Lower lobe of right lung (tissue), 2 donors: ENCODE results near the gene ALDH3B1. TPM values are rescaled to one million over a fixed set of nuclear protein-coding genes. Genes with fewer than 3 reads are reported as not detected.

ENCODE experiments used
- ATAC-seq, 2 donors: fragments of 200-7000 bp; cut with Tn5 transposase; one replicate each; pipeline ENCODE4 v1.9.1; 2020 to 2022; ENCODE audit warnings: mild to moderate bottlenecking in 2 of 2, moderate library complexity in 2 of 2
- DNase-seq: peaks from one replicate; pipeline ENCODE4 v3.0.0-alpha.2; 2020
- H3K27ac ChIP-seq: fragments of 200-600 bp; one replicate; pipeline ENCODE4 v1.8.0; 2022
- H3K27me3 ChIP-seq: fragments of 200-600 bp; one replicate; pipeline ENCODE4 v1.8.0; 2022; ENCODE audit warnings: low read depth
- H3K36me3 ChIP-seq: fragments of 200-600 bp; one replicate; pipeline ENCODE4 v1.8.0; 2022; ENCODE audit warnings: mild to moderate bottlenecking
- H3K4me1 ChIP-seq: fragments of 200-600 bp; one replicate; pipeline ENCODE4 v1.8.0; 2022
- H3K4me3 ChIP-seq: fragments of 200-600 bp; one replicate; pipeline ENCODE4 v1.8.0; 2022; ENCODE audit warnings: mild to moderate bottlenecking
- H3K9me3 ChIP-seq: fragments of 200-600 bp; one replicate; pipeline ENCODE4 v1.8.0; 2022
- intact Hi-C: fragments of 100-400 bp; cut with DNase I; formaldehyde crosslinking; loops from one replicate; pipeline ENCODE4 v1.11.0; 2022
- total RNA-seq: library from RNA; stranded (reverse); fragmentation: NEBNext Ultra II Directional; extraction: Animal tissue kit (Norgen Biotek cat#: 25700); gene quantifications from one replicate; pipeline ENCODE4 v1.2.1, GENCODE V29; 2021
- TF ChIP-seq, protein P1 (sequence below): fragments of 200-600 bp; IDR thresholded peaks from one replicate; pipeline ENCODE4 v1.8.0; 2022; ENCODE audit warnings: antibody characterized with exemption, mild to moderate bottlenecking
- donor health status: DM: no; HTN: yes; CAD: no; lungs with severe emphysema.

Gene ALDH3B1
- total RNA-seq, 1 donor from 2014 or later: 104 TPM

DNA sequence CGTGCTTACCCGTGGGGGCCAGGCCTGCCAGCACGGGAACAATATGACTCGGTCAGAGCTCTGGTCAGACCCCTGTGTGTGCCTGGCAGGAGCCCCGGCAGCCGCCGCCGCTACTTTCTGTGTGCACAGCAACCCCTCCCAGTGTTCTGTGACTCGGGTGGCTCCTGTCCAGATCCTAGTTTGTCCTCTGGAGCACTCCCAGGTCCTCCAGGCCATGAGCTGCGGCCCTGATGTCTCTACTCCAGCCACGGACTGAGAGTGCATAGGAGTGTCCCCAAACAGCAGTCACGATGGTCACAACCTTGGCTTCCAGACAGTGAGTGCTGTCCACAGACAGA is 23.6 kb downstream of the ALDH3B1 start:
- no peak for ATAC-seq

DNA sequence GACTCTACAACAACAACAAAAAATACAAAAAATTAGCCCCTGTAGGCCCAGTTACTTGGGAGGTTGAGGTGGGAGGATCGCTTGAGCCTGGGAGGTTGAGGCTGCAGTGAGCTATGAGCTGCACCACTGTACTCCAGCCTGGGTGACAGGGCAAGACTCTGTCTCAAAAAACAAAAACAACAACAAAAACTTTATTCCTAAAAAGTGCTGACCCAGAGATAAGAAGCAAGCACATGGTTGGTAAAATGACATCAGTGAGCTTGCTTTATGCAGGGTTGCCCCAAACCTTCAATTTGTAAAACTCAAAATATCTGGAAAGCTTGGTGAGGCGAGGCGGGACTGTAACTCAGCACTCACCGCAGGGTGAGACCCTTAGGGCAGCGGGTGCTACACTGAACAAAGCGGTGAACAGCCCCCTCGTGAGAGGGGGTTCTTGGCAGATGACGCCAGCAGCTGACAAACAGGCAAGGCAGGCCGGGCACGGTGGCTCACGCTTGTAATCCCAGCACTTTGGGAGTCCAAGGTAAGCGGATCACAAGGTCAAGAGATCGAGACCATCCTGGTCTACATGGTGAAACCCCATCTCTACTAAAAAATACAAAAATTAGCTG is 25.2 kb downstream of the ALDH3B1 start:
- Histone ChIP-seq H3K36me3 (peaks cover 27% of the 10 kb centered on the region), H3K27ac (peak overlapping the region; percentile 93), H3K9me3 (no peaks in the 10 kb centered on the region), H3K4me3 (no peak overlapping the region), H3K4me1 (peaks cover 74% of the 10 kb centered on the region), H3K27me3 (no peaks in the 10 kb centered on the region)
- DNase-seq (no peak), ATAC-seq (no peak)
- TF ChIP-seq, protein P1, sequence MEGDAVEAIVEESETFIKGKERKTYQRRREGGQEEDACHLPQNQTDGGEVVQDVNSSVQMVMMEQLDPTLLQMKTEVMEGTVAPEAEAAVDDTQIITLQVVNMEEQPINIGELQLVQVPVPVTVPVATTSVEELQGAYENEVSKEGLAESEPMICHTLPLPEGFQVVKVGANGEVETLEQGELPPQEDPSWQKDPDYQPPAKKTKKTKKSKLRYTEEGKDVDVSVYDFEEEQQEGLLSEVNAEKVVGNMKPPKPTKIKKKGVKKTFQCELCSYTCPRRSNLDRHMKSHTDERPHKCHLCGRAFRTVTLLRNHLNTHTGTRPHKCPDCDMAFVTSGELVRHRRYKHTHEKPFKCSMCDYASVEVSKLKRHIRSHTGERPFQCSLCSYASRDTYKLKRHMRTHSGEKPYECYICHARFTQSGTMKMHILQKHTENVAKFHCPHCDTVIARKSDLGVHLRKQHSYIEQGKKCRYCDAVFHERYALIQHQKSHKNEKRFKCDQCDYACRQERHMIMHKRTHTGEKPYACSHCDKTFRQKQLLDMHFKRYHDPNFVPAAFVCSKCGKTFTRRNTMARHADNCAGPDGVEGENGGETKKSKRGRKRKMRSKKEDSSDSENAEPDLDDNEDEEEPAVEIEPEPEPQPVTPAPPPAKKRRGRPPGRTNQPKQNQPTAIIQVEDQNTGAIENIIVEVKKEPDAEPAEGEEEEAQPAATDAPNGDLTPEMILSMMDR: no peak
- intact Hi-C loops: no loop called here

More for the DNA sequence above, 23.6 kb downstream of the ALDH3B1 start:
- H3K27me3 ChIP-seq: no peaks in the 10 kb centered on the region
- intact Hi-C loops: no loop called here
- TF ChIP-seq, protein P1: no peak
- no peak for DNase-seq
- H3K4me3 ChIP-seq: no peak overlapping the region
- peaks cover 27% of the 10 kb centered on the region for H3K36me3 ChIP-seq
- H3K4me1 ChIP-seq: peaks cover 67% of the 10 kb centered on the region
- no peak overlapping the region for H3K27ac ChIP-seq
- no peaks in the 10 kb centered on the region for H3K9me3 ChIP-seq

DNA sequence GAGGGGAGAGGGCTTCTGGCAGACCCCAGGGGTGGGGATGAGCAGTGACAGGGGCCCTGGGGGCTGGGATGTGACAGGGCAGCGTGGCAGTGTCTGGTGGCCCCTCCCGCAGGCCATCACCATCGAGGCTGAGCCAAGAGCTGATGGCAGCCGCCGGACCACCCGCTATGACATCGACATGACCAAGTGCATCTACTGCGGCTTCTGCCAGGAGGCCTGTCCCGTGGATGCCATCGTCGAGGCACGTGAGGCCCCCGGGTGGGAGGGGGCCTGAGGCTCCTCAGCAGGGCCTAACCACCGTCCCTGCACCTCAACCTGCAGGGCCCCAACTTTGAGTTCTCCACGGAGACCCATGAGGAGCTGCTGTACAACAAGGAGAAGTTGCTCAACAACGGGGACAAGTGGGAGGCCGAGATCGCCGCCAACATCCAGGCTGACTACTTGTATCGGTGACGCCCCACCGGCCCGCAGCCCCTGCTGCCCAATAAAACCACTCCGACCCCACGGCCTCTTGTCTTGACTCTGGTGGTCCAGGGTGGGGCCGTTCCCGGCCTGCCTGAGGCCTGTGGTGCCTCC is 26.1 kb downstream of the ALDH3B1 start:
- DNase-seq (peak; percentile 86), ATAC-seq (no peak)
- intact Hi-C loops: no loop called here
- TF ChIP-seq, protein P1: no peak
- H3K27me3 ChIP-seq: no peaks in the 10 kb centered on the region
- peak overlapping the region; percentile 93 for H3K27ac ChIP-seq
- peaks cover 30% of the 10 kb centered on the region for H3K36me3 ChIP-seq
- no peak overlapping the region for H3K4me3 ChIP-seq
- no peaks in the 10 kb centered on the region for H3K9me3 ChIP-seq
- H3K4me1 ChIP-seq: peaks cover 79% of the 10 kb centered on the region

DNA sequence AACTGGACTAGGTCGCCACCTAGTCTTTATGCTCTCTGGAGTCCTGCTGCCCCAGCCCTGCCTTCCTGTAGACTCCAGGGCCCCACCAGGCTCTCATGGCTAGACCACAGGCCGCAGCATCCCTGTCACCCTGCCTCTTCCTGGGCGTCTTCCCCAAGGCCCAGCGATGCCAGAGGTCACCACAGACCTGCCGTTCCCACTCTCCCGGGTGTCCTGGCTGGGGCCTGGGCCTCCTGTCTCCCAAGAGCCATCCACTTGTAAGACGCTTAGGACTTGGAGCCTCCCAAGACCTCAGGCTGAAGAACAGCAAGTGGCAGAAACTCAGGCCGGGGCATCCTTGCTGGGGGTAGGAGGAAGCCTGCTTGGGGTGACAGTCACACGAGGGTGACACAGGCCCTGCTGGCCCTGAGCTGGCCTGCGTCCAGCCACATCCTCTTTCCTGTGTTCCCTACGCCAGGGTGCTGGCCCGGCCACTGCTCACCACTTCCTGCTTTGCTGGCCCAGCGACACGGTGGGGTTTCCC is 26.7 kb downstream of the ALDH3B1 start:
- H3K27ac ChIP-seq: peak overlapping the region; percentile 93
- no peak overlapping the region for H3K4me3 ChIP-seq
- DNase-seq: peak; percentile 93
- H3K36me3 ChIP-seq: peaks cover 36% of the 10 kb centered on the region
- no peaks in the 10 kb centered on the region for H3K27me3 ChIP-seq
- intact Hi-C loops: no loop called here
- peak; percentile 57 to 74 for ATAC-seq
- H3K4me1 ChIP-seq: peaks cover 79% of the 10 kb centered on the region
- H3K9me3 ChIP-seq: no peaks in the 10 kb centered on the region
- TF ChIP-seq, protein P1: no peak

DNA sequence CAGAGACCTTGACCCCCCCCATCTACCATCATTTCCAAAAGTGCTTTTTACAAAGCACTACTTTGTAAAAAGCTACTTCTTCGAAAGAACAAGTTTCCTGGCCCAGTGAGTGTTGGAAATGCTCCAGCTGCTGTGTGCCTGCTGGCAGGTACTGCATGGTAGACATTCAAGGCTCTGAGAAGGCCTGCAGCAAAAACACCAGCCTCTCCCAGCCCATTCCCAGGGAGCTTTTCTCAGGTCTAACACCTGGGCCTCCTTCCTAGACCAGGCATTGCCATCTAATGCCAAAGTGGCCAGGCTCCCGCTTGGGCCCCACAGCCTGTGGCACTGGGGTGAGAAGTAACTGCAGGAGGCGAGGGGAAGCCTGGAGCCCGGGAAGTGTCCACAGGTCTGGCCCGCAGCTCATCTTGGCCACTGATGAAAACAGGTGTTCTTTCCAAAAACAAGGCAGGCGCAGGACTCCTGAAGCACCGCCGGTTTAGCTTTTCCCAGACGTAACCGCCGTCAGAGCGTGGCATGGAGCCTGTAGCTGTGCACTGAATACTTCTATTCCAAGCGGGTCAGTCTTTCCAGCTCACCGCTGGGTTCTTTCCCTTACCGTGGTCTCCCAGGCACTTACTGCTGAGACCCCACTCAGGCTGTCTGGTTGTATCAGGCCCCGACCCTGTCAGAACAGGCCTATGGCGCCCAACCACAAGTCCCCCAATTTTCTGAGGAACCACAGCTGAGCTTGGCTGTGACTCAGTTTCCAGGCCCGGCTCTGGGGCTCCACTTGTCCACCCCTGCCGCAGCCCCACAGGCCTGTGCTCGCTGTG is 27.5 kb downstream of the ALDH3B1 start:
- H3K36me3 ChIP-seq: peaks cover 40% of the 10 kb centered on the region
- peak overlapping the region; percentile 98 for H3K4me3 ChIP-seq
- DNase-seq (peak; percentile 43), ATAC-seq (no peak)
- no peaks in the 10 kb centered on the region for H3K9me3 ChIP-seq
- no peaks in the 10 kb centered on the region for H3K27me3 ChIP-seq
- peaks cover 73% of the 10 kb centered on the region for H3K4me1 ChIP-seq
- intact Hi-C loops: no loop called here
- TF ChIP-seq, protein P1: no peak
- peak overlapping the region; percentile 93 for H3K27ac ChIP-seq
